ENCODE measurements around the gene ABCB10.
"Not testable (repeated sequence)": the region's sequence is repeated elsewhere in the genome, so short reads cannot be mapped to it uniquely, and the experiment has no call there.

Gene ABCB10

DNA sequence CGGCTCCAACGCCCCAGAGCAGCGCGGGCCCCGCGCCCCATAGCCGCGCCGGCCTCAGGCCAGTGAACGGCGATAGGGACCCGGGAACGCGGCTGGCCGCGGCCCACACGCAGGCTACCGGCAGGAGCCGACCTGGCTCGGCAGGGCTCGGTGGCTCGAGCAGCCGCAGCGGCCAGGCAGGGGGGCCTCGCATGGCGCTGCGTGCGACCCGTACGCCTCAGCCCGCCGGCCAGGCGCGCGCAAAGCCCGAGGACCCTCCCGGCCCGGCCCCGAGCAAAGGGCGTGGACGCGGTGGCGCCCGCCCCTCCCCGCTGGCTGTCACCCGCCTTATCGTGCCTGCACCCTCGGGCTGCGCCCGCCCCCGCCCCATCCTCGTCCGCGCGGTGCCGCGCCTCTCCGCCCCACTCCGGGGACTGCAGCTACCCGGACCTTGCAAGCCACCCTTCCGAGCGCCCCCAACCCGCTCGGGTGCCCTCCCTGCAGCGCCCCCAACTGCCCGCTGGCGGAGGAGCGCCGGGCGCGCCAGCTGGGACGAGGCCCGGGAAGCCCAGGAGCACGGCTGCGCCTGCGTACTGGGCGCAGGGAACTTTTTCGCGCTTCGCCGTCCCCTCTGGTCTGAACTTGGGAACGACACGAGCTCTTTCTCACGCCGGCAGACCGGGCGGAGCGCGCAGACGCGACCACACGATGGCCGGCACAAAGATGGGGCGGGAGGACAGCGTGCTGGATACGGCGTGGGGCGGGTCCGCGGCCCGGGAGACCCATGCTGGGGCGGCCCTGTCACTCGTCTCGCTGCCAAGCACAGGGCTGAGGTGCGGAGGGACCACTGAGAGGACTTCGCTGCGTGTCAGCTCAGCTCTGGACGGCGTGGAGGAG lies at the start of gene ABCB10:
TSS of gene ABCB10 (minus strand) at position 248 of the 876 bp plus-strand sequence. CDS start at position 193, 55 bp downstream.
- DNase-seq = peak; percentile 95 to 99 (median 98)

DNA sequence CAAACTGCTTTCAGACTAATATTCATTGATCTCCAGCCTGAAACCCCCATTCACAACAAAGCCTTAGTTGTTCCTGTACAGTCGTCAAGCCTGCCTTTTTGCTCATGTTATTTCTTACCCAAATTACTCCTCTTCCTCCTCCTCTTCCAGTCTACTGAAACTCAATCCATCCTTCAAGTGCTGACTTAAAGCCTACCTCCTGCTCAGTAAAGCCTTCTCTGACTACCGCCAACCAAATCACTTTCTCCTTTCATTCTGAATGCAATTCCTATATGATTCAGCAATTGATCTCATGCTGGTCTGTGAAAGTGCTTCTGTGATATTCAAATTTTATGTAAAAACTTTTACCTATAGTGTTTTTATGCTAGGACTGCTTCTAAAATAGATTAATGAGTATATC lies 48.9 kb upstream of the ABCB10 start:
- DNase-seq = no peak

DNA sequence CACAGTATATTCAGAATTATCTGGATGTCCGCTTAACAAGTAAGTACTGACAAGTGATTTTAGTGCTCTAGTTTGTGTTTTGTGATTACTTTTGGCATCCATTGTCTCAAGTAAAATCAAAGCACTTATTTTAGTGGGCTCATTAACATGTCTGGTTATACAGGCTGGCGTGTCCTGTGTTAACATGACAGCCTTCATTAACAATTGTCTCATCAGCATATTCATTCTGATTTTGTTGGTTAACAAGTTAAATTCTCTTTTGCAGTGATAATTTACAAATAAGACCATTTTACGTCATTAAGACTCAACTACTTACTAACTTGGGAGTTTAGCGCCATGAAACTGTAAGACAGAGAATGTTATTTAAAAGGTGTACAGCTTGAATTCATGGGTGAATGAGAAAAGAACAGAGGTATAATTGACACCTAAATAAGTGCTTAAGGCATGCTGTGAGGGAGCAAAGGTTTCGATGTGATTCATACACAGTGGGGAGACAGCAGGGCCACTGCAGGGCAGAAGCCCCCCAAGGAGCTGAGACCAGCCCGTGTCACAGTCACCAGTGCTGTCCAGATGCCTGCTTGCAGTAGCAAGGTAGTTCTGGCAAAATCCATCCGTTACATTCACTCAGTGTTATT lies 45.0 kb upstream of the ABCB10 start:
- DNase-seq = no peak

DNA sequence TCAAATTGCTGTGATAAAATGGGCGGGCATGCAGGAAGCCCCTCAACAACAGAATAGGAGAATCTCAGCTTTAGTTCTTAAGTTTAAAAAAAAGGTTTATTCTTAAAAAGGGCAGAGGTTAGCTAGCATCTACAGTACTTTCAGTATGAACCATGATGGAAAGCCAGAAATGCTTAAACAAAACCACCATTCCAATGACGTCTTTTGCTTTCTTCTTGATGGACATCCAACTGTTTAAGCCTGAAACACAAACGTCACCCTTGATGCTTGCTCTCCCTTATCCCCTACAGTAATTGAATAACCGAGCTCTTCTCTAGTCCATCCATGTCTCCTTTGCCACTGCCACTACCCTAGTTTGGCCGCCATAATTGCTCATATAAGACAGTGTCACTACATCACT lies 41.7 kb upstream of the ABCB10 start:
- DNase-seq = no peak

DNA sequence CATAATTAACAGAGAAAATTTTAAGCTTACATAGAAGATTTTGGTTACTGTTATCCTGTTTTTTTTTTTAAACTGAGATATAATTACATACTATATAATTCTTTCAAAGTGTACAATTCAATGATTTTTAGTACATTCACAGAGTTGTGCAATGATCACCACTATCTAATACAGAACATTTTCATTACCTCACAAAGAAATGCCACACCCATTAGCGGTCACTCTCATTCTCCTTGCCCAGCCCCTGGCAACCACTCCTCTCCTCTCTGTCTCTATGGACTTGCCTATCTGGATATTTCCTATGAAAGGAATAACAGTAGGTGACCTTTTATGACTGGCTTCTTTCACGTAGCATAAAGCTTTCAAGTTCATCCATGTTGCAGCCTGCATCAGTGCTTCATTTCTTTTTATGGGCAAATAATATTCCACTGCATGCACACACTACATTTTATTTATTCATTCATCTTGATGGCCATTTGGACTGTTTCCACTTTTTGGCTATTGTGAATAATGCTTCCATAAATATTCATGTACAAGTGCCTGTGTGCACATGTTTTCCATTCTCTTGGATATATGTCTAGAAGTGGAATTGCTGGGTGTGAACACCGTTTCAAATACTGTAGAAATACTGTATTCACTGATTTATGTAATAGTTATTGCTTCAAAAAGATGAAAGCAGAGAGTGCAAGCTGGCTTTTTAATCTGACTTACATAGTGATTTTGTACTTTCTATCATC lies 40.9 kb upstream of the ABCB10 start:
- DNase-seq = no peak

DNA sequence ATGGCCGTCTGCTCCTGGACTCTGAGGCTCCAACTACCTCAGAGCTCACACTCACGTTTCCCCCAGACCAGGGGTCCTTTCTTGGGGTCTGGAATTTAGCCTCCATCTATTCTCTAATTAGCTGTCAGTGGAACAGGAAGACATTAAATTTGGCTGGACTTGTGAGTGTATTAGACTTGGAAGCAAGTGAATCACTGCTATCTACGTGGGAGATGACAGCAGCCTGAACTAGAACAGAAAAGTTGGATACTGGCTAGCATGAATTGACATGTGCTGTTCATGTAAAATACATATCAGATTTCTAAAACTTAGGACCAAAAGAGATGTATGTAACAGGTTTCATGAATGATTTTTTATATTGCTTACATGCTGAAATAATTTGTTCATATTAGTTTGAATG lies 39.4 kb upstream of the ABCB10 start:
- DNase-seq = no peak

DNA sequence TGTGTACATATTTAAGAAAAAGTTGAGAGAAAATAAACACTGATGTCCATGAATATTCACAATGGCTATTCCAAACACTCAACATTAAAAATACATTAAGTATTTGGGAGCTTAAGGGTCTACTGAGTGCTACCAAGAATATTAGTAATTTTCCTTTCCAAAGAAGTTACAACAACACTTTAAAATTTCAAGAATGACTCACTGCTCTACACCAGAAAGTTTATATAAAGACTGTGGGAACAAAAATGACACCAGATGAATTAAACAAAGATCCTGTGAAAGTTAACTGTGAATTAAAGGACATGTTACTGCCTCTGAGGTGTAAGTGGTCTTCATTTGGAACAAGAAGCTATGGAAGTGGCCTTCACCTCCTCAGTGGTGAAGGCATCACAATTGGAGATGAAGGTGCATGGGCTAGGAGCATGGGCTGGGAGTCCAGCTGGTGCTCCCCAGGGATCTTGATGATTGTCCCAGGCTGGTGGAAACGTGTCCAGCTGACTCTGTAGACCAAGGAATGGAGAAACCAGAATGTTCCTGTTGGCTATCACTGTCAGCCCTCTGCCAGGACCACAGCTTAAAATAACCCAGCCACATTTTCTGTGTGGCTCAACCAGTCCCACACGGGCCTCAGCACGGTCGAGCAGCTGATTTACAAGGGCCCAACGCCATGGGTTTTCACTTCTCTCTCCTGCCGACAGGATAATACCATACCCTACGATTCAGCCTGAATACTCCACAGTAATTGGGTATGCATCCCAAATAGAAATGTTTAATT lies 38.6 kb upstream of the ABCB10 start:
- DNase-seq = no peak

DNA sequence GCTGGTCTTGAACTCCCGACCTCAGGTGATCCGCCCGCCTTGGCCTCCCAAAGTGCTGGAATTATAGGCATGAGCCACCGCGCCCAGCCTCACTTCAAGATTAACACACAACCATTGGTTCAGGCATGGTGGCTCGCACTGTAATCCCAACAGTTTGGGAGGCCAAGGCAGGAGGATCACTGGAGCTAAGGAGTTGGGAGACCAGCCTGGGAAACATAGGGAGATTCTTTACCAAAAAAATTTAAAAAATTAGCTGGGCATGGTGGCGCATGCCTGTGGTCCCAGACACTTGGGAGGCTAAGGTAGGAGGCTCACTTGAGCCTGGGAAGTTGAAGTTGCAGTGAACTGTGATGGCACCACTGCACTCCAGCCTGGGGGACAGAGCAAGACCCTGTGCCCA lies 37.4 kb upstream of the ABCB10 start:
- not testable (repeated sequence) for DNase-seq

DNA sequence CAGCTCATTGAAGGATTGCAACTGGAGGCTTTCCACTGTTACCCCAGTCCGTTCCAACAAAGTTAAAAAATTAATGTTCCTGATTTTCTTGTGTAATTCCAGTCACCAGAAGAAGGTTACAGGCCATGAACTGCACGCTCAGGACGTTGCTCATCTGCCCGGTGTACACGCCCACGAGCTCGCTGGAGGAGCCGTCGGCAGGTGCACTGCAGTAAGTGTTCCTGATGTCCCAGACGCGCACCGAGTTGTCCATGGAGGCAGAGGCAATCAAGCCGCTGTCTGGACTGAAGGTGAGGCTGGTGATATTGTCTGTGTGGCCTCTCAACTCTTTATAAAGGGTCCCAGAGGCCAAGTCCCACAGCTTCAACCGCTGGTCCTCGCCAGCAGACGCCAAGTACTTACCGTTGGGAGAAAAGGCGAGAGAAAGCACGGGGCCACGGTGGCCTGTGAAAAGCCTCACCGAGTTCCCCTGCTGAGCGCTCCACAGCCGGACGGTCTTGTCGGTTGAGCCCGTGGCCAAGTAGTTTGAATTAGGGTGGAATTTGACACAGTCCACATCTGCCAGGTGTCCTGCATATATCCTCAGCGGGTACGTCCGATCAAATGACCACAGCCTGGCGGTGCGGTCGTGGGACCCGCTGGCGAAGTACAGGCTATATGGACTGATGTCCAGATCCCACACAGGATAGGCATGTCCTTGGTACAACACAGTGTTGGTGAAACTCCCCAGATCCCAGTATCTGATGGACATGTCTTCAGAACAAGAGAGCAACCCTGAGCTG lies 35.9 kb upstream of the ABCB10 start:
- no peak for DNase-seq

DNA sequence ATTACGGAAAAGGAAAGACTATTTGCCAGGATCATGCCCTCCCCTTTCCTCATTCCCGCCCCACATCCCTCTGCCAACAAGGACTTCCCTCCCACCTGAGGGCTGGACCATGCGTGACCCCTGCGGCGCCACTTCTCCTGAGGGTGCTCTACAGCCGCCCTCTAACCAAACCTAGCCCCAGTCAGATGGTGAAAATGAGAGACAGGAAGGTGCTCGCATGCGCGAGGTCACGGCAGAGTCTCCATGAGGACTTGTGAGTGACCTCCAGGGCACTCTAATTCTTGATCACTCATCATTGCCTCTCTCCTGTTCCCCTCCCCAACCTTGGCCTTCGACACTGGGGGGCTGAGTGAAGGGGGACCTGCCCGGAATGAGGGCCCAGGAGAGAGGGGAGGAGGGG lies 35.3 kb upstream of the ABCB10 start:
- no peak for DNase-seq

DNA sequence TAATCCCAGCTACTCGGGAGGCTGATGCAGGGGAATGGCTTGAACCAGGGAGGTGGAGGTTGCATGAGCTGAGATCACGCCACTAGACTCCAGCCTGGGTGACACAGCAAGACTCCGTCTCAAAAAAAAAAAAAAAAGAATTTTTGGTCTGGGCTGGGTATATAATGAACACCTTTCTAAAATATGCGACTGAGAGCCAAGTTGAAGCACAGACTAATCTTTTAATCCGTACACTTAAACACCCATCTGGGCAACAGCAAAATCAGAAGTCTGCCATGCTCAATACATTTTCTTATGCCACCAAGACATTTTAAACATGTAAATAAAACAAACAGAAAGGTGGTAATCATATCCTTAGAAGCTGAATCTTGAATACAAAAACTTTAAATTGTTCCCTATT lies 31.6 kb upstream of the ABCB10 start:
- no peak for DNase-seq

DNA sequence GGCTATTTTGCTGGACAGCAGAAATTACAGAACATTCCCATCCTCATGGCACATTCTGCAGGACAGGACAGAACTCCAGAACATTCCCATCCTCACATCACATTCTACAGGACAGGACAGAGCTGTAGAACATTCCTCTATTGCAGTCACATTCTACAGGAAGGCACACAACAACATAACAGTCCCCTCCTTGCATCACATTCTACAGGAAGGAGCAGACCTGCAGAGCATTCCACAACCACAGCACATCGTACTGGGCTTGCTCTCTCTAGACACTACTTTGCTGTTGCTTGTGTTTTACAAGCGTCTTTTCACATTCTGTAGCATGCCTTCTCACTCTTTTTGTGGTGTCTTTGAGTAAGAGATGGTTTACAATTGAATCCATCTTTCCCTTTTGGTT lies 26.8 kb upstream of the ABCB10 start:
- DNase-seq = no peak

DNA sequence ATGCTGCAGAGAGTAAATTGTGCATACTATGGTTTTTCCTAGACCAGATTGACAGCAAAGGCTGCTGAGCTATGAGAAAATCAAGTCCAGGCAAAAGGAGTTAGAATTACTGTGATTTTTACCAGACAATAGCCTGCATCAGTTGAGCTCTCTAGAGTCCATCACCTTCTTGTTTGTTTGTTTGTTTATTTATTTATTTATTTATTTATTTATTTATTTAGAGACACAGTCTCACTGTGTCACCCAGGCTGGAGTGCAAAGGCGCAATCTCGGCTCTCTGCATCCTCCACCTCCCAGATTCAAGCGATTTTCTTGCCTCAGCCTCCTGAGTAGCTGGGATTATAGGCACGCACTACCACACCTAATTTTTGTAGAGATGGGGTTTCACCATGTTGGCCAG lies 24.2 kb upstream of the ABCB10 start:
- no peak for DNase-seq

DNA sequence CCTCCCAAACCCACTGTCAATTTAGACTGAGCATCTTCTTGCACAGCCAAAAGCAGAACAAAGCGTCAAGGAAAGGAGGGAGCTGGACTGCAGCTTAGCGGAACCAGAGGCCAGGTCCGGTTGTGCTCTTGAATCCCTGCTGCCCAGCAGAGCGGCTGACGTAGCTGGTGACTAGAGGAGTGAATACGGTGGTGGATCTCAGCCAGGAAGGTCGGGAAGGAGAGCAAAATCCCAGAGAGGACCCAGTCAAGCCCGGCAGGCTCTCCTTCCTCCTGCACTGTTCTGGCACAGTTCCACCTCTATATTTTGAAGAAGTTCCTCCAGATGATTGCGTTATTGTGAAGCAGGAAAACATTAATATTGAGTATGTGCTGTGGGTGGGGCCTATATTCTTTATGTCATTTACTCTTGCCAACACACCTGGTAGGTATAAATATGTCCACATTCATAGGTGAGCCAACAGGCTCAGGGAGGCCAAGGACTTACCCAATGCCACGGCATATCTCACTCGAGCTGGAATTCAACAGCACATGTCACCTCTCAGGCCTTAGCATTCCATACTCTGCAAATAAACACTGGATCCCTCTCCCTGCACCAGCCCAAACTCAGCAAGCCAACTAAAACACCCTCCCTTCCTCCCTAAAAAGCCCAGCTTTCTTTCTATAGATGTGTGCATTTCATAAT lies 23.6 kb upstream of the ABCB10 start:
- no peak for DNase-seq

DNA sequence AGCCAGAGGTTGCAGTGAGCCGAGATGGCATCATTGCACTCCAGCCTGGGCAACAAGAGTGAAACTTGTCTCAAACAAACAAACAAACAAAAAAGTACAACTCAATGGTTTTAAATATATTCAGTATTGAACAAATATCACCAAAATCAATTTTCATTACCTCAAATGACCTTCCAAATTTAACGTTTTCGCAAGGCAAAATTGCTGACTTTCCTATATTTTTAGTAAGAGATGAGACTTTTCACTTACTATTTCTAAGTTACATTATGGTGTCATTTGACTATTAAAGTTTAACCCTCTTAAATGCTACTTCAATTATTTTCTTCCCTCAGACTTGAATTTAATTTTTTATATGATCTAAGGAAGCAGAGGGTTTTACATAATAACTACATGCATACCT lies 23.0 kb upstream of the ABCB10 start:
- no peak for DNase-seq

DNA sequence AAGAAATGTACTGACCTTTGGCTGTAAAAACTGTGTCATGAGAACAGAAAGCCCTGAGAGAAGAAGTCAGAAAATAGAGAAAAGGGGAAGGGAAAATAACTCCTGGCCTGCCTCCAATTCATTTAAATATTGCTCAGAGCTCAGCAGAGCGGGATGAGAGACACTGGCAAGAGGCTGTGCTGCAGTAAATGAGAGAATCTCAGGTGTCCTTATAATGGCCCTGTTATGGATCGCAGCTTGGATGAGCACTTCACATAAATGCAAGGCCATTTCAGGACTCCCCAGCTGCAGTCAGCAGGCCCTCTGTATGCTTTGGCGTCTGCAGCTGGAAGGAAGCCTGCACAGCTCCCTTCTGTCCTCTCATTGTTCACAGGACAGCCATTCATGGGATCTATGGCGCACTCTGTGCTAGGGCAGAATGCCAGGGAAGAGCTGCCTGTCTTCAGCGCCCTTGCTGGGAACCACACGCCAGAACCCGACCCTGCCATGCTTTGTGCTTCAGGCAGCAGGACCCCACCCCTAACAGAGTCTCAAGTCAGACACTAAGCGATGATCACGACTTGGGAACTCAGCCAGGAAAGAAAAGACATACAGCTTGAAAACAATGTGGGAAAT lies 20.7 kb upstream of the ABCB10 start:
- peak; percentile 17 to 76 (median 65) for DNase-seq

DNA sequence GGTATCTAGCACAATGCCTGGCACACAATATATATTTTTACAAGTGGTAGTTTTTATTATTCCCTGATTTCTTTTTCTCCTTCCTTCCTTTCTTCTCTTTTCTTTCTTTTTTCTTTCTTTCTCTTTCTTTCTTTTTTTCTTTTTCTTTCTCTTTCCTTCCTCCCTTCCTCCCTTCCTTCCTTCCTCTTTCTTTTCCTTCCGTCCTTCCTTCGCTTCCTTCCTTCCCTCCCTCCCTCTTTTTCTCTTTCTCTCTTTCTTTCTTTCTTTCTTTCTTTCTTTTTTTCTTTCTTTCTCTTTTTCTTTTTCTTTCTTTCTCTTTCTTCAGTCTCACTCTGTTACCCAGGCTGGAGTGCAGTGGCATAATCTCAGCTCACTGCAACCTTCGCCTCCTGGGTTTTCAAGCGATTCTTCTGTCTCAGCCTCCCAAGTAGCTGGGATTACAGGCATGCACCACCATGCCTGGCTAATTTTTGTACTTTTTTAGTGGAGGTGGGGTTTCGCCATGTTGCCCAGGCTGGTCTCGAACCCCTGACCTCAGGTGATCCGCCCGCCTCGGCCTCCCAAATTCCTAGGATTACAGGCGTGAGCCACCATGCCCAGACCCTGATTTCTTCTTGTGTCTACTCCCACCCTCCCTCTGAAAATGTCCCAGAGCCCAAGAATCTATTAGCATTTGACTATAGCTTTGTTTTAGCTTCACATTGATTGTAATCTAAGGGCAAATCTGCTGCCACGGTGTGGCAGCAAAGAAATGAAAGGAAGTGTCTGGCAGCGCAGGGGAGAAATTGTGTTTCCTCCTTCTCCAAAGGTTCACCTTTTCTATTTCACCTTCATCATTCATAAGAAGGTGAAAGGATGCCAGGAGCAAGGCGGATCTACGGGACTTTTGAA lies 19.9 kb upstream of the ABCB10 start:
- DNase-seq = no peak

DNA sequence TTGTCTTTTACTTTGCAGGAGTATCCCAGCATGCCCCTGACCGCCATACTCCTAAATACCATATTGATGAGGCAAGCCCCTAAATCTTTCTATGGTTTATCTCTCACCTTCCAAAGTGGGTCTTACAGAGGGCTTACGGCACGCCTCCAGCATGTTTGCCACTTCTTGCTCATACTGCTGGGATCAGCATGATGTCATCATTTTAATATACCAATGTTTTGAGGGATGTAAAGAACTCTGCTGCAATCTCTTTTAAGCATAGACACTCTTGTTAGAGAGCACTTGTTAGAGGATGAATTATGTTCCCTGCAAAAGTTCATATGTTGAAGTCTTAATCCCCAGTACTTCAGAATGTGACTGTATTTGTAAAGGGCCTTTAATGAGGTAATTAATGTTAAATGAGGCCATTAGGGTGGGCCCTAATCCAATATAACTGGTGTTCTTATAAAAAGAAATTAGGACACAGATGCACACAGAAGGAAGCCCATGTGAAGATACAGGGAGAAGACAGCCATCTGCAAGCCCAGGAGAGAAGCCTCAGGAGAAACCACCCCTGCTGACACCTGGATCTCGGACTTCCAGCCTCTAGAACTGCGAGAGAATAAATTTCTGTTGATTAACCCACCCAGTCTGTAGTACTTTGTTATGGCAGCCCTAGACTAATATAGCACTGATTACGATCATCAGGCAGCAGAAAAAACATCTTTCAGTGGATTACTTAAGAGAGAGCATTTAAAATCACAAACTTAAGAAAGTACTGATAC lies 16.4 kb upstream of the ABCB10 start:
- no peak for DNase-seq

DNA sequence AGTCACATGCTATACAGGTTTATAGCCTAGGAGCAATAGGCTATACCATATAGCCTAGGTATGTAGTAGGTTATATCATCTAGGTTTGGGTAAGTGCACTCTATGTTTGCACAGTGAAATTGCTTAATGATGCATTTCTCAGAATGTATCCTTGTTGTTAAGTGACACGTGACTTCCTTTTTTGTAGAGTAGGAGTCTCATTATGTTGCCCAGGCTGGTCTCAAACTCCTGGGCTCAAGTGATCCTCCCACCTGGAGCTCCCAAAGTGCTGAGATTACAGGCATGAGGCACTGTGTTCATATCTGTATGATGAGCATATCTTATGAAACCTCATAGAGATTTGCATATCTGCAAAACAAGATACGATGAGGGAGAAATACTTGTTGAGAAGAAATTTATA lies 13.8 kb upstream of the ABCB10 start:
- peak; percentile 59 to 91 (median 60) for DNase-seq

All from NCI-H1417 (cell line).